ENCODE data around the gene TUBB.

Gene TUBB

DNA sequence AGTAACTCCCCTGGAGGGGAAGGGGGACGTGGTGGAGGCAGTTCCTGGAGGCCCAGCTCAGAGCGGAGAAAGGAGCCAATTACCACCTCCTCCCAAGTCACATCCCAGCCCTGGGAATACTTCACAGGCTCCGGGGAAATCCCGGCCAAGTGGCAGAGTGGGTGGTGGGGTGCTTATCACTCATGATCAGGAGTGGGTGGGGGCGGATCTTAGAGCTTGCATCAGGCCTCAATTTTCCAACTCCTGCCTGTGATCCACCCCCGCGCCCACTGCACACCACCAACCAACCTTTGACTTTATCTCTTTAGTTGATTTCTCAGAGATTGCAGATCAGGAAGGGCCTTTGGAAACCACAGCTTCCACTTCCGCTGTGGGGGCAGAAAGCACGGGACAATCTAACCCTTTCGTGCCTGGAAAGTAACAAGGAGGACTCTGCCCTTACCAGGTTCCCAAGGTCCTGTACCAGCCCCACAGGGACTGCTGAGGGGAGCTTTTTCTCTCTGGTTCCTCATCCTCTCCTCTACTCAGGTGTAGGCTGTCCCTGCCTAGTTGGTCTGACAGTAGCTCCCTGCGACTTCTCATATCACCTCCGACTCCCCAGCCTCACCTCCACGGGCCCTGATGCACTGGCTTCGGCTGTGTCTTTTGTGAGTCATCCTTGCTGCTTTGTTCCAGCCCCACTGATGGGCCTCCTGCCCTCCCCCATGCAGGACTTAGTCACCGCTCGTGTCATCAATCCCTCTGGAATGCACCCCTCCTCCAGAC is 49.1 kb downstream of the TUBB start (continued):
- TF ChIP-seq OVOL3 (tag by site-specific recombination; IDR thresholded peaks at IDR 0.05) (no peak), ZNF48 (tag by site-specific recombination; IDR thresholded peaks at IDR 0.05) (no peak), SCRT2 (tag by site-specific recombination; IDR thresholded peaks at IDR 0.05) (no peak), ZNF2 (tag by site-specific recombination; IDR thresholded peaks at IDR 0.05) (0 out of 2 replicates have a peak, but pooled peaks have one; percentile 30), ZBTB7A (tag by site-specific recombination; IDR thresholded peaks at IDR 0.05; ENCODE audit: low read depth) (no peak), ZNF623 (tag by site-specific recombination; IDR thresholded peaks at IDR 0.05) (no peak; the same call in none of the 2 replicates), ZNF169 (tag by site-specific recombination; IDR thresholded peaks at IDR 0.05) (no peak), SP2 (tag by site-specific recombination; IDR thresholded peaks at IDR 0.05) (0 out of 2 replicates have a peak, but pooled peaks have one; percentile 5), KLF16 (tag by site-specific recombination; IDR thresholded peaks at IDR 0.05) (no peak; the same call in 1 of the 2 replicates), ZNF626 (tag by site-specific recombination; IDR thresholded peaks at IDR 0.05) (no peak), ZNF335 (tag by site-specific recombination; conservative IDR thresholded peaks at IDR 0.05) (no peak; the same call in 1 of the 2 replicates), ZNF157 (tag by site-specific recombination; IDR thresholded peaks at IDR 0.05) (no peak), ZSCAN23 (tag by site-specific recombination; IDR thresholded peaks at IDR 0.05) (peak; percentile 92), ZNF701 (tag by site-specific recombination; IDR thresholded peaks at IDR 0.05) (no peak)
- TF ChIP-seq, protein P1, sequence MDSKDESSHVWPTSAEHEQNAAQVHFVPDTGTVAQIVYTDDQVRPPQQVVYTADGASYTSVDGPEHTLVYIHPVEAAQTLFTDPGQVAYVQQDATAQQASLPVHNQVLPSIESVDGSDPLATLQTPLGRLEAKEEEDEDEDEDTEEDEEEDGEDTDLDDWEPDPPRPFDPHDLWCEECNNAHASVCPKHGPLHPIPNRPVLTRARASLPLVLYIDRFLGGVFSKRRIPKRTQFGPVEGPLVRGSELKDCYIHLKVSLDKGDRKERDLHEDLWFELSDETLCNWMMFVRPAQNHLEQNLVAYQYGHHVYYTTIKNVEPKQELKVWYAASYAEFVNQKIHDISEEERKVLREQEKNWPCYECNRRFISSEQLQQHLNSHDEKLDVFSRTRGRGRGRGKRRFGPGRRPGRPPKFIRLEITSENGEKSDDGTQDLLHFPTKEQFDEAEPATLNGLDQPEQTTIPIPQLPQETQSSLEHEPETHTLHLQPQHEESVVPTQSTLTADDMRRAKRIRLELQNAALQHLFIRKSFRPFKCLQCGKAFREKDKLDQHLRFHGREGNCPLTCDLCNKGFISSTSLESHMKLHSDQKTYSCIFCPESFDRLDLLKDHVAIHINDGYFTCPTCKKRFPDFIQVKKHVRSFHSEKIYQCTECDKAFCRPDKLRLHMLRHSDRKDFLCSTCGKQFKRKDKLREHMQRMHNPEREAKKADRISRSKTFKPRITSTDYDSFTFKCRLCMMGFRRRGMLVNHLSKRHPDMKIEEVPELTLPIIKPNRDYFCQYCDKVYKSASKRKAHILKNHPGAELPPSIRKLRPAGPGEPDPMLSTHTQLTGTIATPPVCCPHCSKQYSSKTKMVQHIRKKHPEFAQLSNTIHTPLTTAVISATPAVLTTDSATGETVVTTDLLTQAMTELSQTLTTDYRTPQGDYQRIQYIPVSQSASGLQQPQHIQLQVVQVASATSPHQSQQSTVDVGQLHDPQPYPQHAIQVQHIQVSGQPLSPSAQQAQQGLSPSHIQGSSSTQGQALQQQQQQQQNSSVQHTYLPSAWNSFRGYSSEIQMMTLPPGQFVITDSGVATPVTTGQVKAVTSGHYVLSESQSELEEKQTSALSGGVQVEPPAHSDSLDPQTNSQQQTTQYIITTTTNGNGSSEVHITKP (tag by site-specific recombination; IDR thresholded peaks at IDR 0.05) = peak; percentile 84
- TF ChIP-seq, protein P2, sequence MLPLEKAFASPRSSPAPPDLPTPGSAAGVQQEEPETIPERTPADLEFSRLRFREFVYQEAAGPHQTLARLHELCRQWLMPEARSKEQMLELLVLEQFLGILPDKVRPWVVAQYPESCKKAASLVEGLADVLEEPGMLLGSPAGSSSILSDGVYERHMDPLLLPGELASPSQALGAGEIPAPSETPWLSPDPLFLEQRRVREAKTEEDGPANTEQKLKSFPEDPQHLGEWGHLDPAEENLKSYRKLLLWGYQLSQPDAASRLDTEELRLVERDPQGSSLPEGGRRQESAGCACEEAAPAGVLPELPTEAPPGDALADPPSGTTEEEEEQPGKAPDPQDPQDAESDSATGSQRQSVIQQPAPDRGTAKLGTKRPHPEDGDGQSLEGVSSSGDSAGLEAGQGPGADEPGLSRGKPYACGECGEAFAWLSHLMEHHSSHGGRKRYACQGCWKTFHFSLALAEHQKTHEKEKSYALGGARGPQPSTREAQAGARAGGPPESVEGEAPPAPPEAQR (tag by site-specific recombination; IDR thresholded peaks at IDR 0.05) = 0 out of 2 replicates have a peak, but pooled peaks have one; percentile 41
- TF ChIP-seq, protein P3, sequence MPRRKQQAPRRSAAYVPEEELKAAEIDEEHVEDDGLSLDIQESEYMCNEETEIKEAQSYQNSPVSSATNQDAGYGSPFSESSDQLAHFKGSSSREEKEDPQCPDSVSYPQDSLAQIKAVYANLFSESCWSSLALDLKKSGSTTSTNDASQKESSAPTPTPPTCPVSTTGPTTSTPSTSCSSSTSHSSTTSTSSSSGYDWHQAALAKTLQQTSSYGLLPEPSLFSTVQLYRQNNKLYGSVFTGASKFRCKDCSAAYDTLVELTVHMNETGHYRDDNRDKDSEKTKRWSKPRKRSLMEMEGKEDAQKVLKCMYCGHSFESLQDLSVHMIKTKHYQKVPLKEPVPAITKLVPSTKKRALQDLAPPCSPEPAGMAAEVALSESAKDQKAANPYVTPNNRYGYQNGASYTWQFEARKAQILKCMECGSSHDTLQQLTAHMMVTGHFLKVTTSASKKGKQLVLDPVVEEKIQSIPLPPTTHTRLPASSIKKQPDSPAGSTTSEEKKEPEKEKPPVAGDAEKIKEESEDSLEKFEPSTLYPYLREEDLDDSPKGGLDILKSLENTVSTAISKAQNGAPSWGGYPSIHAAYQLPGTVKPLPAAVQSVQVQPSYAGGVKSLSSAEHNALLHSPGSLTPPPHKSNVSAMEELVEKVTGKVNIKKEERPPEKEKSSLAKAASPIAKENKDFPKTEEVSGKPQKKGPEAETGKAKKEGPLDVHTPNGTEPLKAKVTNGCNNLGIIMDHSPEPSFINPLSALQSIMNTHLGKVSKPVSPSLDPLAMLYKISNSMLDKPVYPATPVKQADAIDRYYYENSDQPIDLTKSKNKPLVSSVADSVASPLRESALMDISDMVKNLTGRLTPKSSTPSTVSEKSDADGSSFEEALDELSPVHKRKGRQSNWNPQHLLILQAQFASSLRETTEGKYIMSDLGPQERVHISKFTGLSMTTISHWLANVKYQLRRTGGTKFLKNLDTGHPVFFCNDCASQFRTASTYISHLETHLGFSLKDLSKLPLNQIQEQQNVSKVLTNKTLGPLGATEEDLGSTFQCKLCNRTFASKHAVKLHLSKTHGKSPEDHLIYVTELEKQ (tag by site-specific recombination; IDR thresholded peaks at IDR 0.05; ENCODE audit: borderline replicate concordance) = peak; percentile 84; the same call in 1 of the 2 replicates
- TF ChIP-seq, protein P4, sequence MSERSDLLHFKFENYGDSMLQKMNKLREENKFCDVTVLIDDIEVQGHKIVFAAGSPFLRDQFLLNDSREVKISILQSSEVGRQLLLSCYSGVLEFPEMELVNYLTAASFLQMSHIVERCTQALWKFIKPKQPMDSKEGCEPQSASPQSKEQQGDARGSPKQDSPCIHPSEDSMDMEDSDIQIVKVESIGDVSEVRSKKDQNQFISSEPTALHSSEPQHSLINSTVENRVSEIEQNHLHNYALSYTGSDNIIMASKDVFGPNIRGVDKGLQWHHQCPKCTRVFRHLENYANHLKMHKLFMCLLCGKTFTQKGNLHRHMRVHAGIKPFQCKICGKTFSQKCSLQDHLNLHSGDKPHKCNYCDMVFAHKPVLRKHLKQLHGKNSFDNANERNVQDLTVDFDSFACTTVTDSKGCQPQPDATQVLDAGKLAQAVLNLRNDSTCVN (tag by site-specific recombination; optimal IDR thresholded peaks at IDR 0.05) = peak; percentile 14
- TF ChIP-seq, protein P5, sequence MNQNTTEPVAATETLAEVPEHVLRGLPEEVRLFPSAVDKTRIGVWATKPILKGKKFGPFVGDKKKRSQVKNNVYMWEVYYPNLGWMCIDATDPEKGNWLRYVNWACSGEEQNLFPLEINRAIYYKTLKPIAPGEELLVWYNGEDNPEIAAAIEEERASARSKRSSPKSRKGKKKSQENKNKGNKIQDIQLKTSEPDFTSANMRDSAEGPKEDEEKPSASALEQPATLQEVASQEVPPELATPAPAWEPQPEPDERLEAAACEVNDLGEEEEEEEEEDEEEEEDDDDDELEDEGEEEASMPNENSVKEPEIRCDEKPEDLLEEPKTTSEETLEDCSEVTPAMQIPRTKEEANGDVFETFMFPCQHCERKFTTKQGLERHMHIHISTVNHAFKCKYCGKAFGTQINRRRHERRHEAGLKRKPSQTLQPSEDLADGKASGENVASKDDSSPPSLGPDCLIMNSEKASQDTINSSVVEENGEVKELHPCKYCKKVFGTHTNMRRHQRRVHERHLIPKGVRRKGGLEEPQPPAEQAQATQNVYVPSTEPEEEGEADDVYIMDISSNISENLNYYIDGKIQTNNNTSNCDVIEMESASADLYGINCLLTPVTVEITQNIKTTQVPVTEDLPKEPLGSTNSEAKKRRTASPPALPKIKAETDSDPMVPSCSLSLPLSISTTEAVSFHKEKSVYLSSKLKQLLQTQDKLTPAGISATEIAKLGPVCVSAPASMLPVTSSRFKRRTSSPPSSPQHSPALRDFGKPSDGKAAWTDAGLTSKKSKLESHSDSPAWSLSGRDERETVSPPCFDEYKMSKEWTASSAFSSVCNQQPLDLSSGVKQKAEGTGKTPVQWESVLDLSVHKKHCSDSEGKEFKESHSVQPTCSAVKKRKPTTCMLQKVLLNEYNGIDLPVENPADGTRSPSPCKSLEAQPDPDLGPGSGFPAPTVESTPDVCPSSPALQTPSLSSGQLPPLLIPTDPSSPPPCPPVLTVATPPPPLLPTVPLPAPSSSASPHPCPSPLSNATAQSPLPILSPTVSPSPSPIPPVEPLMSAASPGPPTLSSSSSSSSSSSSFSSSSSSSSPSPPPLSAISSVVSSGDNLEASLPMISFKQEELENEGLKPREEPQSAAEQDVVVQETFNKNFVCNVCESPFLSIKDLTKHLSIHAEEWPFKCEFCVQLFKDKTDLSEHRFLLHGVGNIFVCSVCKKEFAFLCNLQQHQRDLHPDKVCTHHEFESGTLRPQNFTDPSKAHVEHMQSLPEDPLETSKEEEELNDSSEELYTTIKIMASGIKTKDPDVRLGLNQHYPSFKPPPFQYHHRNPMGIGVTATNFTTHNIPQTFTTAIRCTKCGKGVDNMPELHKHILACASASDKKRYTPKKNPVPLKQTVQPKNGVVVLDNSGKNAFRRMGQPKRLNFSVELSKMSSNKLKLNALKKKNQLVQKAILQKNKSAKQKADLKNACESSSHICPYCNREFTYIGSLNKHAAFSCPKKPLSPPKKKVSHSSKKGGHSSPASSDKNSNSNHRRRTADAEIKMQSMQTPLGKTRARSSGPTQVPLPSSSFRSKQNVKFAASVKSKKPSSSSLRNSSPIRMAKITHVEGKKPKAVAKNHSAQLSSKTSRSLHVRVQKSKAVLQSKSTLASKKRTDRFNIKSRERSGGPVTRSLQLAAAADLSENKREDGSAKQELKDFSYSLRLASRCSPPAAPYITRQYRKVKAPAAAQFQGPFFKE (tag by site-specific recombination; IDR thresholded peaks at IDR 0.05; ENCODE audit: borderline replicate concordance) = no peak
- TF ChIP-seq, protein P6, sequence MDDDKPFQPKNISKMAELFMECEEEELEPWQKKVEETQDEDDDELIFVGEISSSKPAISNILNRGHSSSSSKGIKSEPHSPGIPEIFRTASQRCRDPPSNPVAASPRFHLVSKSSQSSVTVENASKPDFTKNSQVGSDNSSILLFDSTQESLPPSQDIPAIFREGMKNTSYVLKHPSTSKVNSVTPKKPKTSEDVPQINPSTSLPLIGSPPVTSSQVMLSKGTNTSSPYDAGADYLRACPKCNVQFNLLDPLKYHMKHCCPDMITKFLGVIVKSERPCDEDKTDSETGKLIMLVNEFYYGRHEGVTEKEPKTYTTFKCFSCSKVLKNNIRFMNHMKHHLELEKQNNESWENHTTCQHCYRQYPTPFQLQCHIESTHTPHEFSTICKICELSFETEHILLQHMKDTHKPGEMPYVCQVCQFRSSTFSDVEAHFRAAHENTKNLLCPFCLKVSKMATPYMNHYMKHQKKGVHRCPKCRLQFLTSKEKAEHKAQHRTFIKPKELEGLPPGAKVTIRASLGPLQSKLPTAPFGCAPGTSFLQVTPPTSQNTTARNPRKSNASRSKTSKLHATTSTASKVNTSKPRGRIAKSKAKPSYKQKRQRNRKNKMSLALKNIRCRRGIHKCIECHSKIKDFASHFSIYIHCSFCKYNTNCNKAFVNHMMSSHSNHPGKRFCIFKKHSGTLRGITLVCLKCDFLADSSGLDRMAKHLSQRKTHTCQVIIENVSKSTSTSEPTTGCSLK (tag by site-specific recombination; IDR thresholded peaks at IDR 0.05) = no peak
